ENCODE measurements around the gene NRP1.

NRP1 gene

GRCh38 chr10:33260403-33261149 is 73.9 kb downstream of the NRP1 start:
- DNase-seq (ENCODE audit: low read depth): no peak

DNA sequence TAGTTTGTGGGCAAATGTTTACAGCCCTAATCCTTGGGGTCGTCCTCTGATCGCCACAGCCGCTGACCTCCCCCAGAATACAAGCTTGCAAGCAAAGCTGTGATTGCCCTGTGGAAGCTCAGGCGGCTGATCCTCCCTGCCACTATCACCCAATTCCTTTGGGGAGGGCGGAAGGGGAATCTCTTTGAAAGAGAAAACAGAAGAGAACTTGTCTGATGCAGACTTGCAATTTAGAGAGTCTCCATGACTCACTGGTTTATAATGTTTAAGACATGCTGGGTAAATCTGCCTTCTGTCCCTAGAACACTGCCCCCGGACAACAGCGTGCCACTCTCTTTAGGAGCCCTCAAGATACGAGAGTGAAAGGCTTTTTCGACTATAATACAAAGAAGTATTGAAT is 75.5 kb downstream of the NRP1 start:
- no peak for DNase-seq (ENCODE audit: low read depth)

DNA sequence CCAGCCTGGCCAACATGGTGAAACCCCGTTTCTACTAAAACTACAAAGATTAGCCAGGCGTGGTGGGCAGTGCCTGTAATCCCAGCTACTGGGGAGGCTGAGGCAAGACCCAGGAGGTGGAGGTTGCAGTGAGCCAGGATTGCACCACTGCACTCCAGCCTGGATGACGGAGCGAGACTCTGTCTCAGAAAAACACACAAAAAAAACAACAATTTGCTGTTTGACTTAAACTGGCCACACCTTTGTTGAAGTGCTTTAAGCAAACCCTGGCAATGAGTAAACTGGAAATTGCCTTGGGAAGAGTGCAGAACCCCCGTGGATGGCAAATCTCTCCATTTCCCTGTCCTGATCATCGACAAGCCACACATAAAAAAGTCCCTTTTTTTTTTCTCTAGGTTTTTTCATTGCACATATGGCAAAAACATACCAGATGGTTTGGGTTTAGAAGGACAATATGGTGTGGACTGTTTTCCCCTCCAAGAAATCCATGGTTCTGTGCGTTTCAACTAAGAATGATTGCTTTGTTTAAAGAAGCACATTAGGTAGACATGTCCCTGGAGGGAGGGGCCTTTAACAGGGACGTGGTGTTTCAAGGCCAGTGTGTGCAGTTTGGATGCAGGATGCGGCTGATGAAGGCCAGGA is 76.9 kb downstream of the NRP1 start:
- DNase-seq (ENCODE audit: low read depth): no peak

DNA sequence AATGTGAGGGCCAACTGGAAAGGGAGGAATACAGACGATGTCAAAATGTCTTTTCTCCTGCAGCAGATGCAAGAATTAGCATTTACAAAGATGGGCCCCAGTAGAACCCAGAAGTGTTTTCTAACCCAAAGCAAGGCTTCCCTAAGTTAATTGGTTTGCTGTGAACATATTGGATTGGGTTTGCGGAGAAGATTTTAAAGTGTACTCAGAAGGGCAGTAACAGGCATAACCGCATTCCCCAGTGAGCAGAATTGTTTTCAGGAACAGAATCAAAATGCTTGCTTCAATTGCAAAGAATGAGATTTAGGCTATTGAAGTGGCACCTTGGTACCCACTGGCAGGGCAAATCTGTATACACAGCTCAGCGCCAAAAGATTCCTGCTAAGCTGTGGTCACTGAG is 78.0 kb downstream of the NRP1 start:
- no peak for DNase-seq (ENCODE audit: low read depth)

DNA sequence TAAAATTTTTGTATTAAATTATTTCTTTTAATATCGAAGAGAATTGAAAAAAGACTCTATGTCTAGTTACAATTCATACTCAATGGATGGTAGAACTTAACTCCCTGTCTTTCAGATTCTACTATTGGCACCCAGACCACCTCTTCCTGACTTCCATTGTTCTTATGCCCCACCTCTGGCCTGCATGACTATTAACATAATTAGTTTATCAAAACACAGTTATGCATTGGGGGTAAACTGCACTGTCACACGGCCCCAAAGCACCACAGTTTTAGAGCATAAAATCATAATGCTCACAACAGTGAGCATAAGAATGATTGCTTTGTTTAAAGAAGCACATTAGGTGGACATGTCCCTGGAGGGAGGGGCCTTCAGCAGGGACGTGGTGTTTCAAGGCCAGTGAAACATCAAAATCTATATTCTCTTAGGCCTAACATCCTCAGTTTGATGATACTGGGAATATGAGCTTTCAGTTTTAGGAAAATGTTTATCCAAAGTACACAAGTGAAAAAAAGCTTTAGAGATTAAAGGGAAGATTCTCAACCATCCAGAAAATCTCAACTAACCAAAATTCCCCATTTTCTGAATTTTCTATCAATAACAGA is 79.8 kb downstream of the NRP1 start:
- no peak for DNase-seq (ENCODE audit: low read depth)

GRCh38 chr10:33253411-33253810 is 81.1 kb downstream of the NRP1 start:
- DNase-seq (ENCODE audit: low read depth): no peak

DNA sequence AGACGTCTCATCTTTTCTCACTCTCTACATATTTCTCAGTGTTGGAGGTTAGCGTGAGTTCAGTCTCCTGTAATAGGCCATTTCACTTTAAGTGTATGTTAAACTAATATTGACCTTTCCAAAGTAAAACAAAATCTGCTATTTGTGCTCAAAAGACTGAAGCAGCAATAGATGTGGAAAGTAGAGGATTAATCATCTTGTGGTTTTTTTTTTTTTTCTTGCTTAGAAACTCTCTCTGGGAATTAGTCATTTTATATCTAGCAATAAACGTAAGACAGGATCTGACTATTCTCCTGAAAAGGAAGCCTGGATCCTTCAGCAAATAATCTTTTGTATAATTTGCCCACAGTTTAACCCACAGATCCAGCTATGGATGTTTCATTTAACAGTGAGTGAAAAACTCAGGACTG is 81.7 kb downstream of the NRP1 start:
- no peak for DNase-seq (ENCODE audit: low read depth)

GRCh38 chr10:33252324-33252723 is 82.1 kb downstream of the NRP1 start:
- no peak for DNase-seq (ENCODE audit: low read depth)

DNA sequence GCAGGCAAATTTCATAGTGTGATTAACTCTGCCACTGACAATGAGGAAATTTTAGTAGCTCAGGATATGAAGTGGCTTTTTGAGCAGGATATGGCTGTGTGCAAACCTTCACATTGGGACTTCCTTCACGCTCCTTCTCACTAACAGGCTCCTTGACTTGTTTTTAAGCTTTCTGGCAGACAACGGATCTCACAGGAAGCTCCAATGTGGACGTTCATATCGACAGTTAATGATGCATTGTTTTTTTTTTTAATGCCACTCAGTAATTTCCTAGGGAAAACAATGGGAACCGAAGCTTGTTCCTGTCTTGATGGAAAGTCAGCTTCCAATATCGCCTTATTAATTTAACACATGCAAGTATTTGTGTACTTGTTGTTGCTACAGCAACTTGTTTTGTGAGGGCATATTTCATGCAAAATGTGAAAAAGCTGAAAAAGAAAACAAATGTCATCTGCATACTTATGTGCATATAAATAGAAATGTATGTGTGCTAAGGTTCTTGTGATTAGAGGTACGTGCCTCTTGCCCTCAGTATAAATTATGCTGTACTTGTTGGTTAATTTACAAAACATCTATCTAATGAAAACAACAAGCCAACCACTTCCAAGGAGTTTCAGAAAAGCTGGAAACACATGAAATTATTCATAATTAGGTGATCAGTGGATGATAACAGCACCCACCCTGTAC is 84.7 kb downstream of the NRP1 start:
- DNase-seq (ENCODE audit: low read depth): no peak

DNA sequence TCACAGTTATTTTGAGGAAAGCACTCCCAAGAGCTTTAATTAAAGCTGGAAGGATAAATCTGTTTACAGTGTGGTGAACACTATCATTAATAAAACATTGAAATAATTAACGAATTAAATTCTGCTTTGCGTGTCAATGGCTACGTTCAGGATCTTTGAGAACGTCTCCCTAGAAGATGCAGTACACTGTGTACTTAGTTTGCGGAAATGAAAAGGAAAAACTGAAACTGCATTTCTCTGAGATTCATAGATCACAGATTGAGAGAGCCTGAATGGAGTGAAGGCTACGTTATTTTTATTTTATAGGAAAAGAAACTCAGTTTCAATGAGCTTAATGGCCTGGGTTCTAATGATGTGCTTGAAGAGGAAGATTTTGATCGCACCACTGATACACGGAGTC is 85.3 kb downstream of the NRP1 start:
- DNase-seq (ENCODE audit: low read depth): no peak

DNA sequence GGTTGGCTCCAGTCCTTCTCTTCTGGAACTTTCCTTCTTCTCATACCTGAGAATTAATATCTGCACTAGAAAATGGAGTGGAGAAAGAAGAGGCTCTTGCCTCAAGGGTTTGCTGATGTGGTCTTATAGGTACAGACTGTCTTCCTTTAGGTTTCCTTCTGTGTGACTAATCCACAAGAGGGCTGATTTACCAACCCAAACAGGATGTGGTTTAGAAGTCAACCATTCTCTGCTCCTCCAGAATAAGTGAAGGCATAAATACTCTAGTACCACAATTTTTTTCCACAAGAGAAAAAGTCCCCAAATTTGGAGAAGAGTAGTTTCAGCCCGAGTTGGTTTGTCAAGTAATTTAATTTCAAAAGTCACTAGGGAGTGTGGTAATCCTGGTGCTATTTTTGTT is 85.8 kb downstream of the NRP1 start:
- peak; percentile 4 for DNase-seq (ENCODE audit: low read depth)

DNA sequence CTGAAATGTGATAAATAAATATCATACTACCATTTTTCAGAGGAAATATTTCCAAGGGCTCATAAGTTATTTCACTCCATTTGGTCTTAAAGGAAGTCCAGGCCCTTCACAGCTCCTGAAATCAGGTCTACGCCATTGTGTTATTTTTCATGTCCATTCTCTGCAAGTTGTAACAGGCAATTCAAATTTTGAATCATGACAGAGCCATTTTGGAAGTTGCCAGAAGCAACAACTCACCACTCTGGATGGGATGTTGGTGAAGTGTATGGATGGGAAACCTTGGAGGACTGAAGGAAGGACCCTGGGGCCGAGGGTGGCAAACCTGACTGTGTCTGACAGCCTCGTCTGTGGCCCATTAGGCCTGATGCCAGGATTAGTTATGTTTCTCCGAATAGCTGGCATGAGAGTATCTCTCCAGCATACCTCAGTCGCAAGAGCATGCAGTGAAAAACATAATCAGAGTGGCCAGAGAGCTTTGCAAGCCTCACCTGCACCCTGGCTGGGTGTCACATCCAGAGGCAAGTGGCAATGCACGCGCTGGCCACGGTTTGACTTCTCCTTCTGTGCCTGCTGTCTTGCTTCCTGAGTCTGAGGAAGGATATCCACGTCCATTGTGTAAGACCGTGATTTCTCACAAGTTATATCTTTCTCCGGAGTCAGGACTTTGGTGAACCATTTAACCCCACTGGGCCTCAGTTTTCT is 87.1 kb downstream of the NRP1 start:
- DNase-seq (ENCODE audit: low read depth): no peak

DNA sequence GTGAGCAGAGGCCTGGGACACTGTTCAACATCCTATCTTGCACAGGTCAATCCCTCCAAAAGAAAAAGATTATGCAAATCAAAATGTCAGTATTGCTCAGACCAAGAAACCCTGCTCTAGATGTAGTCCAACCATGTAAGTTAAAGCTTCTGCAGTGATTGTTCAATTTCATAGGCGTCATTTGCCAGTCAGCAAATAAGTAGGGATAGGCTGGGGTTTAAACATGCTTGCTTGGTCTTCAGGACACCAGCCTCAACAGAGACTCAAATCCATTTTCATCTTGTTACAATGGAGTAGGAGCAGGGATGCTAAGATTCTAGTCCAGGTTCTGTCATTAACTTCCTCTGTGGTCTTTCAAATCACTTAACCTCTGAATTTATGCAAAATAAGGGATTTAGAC is 89.1 kb downstream of the NRP1 start:
- DNase-seq (ENCODE audit: low read depth): no peak

- DNase-seq (ENCODE audit: low read depth): no peak
Observed at GRCh38 chr10:33244354-33244967, 90.0 kb downstream of the NRP1 start.

- no peak for DNase-seq (ENCODE audit: low read depth)
Observed at GRCh38 chr10:33243703-33244102, 90.8 kb downstream of the NRP1 start.

DNA sequence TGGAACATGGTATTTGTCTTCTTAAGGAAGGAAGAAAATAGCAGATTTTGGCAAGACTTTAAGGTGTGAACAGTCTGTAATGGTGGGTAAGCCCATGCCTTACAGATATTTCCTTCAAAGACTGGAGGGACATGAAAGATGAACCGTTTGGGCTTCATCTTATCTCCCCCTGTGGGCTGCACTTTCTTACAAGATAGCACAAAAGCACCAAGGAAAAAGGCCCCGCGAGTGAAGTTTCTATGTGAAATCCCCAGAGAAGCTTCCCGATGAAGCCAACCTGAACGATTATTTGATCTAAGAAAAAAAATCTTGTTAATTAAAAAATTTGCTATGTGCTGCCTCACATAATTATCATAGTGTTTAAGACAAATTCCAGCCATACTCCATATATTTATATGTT is 91.5 kb downstream of the NRP1 start:
- no peak for DNase-seq (ENCODE audit: low read depth)

DNA sequence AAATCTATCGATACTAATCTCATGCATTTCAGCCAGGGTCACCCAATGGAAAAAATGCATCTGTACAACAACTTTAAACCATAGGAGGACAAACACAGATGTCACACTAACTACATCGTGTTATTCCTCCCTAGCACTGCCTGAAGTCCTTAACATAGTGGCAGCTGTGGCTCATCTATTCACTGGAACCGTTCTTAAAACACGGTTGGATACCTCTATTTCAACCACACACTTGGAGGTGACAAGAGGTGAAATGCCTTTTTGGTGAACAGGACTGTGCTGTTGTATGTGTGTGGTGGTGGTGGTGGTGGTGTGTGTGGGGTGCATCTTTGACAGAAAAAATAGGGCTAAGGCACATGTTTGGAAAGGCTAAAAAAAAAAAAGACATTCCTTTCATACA is 93.1 kb downstream of the NRP1 start:
- no peak for DNase-seq (ENCODE audit: low read depth)

GRCh38 chr10:33240931-33241330 is 93.5 kb downstream of the NRP1 start:
- no peak for DNase-seq (ENCODE audit: low read depth)

DNA sequence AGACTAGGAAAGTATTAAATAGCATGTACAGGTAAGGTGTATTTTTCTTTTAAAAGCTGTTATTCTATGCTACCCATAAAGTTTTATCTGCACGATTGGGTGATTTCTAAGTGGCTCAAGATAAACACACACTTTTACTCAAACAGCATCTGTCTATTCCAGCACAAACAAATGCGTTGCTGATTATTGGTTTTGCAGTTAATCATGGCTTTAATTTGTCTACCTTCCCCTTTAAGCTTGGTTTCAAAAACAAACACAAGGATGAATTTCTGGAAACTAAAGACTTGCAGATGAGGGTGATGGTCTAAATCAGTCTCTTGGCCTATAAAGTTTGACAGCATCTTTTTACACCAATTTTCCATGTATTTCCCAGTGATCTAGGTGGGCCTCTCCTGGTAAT is 94.2 kb downstream of the NRP1 start:
- DNase-seq (ENCODE audit: low read depth): no peak

DNA sequence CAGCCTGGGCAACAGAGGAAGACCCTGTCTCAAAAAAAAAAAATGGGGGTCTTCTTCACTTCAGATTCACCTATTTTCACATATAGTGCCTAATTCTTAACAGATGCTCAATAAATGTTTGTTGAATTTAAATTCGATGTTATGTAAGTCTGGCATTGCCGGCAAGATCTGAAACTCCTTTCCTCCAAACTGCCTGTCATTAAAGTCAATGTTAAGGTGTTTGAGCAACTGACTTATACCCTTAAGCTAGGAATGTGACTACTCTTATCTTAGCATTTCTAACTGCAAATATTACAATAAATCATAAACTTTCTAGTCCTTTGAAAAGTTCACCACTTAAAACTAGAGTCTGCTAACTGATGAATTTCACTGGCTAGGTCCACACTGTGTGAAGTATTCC is 95.2 kb downstream of the NRP1 start:
- DNase-seq (ENCODE audit: low read depth): no peak

- no peak for DNase-seq (ENCODE audit: low read depth)
Observed at GRCh38 chr10:33238643-33239042, 95.8 kb downstream of the NRP1 start.
